AG04450 (cell line): Measurements from ENCODE around the gene TRIM44. TPM values are rescaled to one million over a fixed set of nuclear protein-coding genes. Genes with fewer than 3 reads are reported as not detected.

ENCODE experiments used
- CTCF ChIA-PET: fragments of 300-600, 350-600 bp; formaldehyde crosslinking; extraction: SDS; loops from one replicate; lab custom pipeline; 2022; ENCODE audit warnings: antibody characterized with exemption, inconsistent platforms; lab: Charles Lee
- POLR2A ChIA-PET: fragments of 350-600 bp; formaldehyde crosslinking; extraction: SDS; loops from one replicate; lab custom pipeline; 2021; ENCODE audit warnings: antibody characterized with exemption, inconsistent platforms; lab: Yijun Ruan, JAX
- DNase-seq: peaks from one replicate; pipeline ENCODE4 v3.0.0-alpha.2; 2011; ENCODE audit warnings: low read depth, low spot score
- H3K27ac ChIP-seq: one replicate; pipeline ENCODE4 v1.5.1; 2012; ENCODE audit warnings: low read depth, low read length, control low read depth
- H3K27me3 ChIP-seq: one replicate; pipeline ENCODE4 v1.6.0; 2012; ENCODE audit warnings: low read length; ENCODE audit not compliant: control insufficient read depth, insufficient read depth
- H3K4me3 ChIP-seq: 2 replicates; pipeline ENCODE4 v1.5.1; 2011; ENCODE audit warnings: mild to moderate bottlenecking, low read depth, low read length, control low read depth
- H3K9me3 ChIP-seq: 2 replicates; pipeline ENCODE4 v1.5.1; 2012; ENCODE audit warnings: low read length; ENCODE audit not compliant: control insufficient read depth, insufficient read depth
- polyA plus RNA-seq: library from polyadenylated mRNA; depleted of rRNA; stranded (reverse); fragments of >200 nt; gene quantifications from 2 replicates; pipeline ENCODE4 v1.2.3, GENCODE V29; 2011
- TF ChIP-seq, protein P1 (sequence below): IDR thresholded peaks from 2 replicates; pipeline ENCODE4 v1.5.1; 2011; ENCODE audit warnings: low read depth, low read length, control low read depth, inconsistent platforms

TRIM44 gene
- polyA plus RNA-seq, 1 experiment: 70.7 TPM

DNA sequence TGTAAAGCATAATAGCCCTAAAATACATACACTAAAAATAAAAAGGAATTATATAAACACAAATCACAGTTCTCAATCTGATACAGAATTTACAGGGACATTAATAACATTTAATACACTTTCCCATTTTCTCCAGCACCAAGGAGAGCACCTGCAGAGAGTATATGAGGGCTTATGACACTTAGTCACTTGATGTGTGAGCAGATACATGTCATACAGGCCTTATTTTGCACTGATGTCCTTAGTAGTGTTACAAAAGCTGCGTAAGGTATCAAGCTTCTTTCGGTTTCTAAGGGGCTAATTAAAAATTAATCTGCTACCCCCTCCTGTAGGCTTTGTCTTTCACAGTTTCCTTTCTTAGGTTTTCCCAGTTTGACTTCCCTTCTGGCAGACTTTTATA, 61.3 kb downstream of the TRIM44 start:
- CTCF ChIA-PET: interaction anchor here (1.2 kb wide), 1 partner anchor 98 kb away, joined by 5 read pairs; no protein-coding TSS in a partner anchor

DNA sequence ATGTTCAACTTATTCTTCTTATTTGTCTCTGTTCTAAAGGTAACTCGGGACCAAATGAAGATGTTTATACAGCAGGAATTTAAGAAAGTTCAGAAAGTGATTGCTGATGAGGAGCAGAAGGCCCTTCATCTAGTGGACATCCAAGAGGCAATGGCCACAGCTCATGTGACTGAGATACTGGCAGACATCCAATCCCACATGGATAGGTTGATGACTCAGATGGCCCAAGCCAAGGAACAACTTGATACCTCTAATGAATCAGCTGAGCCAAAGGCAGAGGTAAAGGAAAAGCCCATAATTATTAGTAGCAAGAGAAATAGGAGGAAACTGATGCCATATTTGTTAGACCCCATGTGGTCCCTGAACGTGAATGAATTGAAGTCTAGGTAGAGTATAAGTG, 63.3 kb downstream of the TRIM44 start:
- TF ChIP-seq, protein P1, sequence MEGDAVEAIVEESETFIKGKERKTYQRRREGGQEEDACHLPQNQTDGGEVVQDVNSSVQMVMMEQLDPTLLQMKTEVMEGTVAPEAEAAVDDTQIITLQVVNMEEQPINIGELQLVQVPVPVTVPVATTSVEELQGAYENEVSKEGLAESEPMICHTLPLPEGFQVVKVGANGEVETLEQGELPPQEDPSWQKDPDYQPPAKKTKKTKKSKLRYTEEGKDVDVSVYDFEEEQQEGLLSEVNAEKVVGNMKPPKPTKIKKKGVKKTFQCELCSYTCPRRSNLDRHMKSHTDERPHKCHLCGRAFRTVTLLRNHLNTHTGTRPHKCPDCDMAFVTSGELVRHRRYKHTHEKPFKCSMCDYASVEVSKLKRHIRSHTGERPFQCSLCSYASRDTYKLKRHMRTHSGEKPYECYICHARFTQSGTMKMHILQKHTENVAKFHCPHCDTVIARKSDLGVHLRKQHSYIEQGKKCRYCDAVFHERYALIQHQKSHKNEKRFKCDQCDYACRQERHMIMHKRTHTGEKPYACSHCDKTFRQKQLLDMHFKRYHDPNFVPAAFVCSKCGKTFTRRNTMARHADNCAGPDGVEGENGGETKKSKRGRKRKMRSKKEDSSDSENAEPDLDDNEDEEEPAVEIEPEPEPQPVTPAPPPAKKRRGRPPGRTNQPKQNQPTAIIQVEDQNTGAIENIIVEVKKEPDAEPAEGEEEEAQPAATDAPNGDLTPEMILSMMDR: no peak
- ChIA-PET CTCF (no interaction called here), POLR2A (no interaction called here)
- DNase-seq: peak; percentile 66
- no peak overlapping the region for H3K4me3 ChIP-seq
- no peaks in the 10 kb centered on the region for H3K27me3 ChIP-seq
- no peak overlapping the region for H3K27ac ChIP-seq
- H3K9me3 ChIP-seq: no peaks in the 10 kb centered on the region

More for the DNA sequence above, 61.3 kb downstream of the TRIM44 start:
- DNase-seq: no peak
- Histone ChIP-seq H3K27ac (no peak overlapping the region), H3K9me3 (no peaks in the 10 kb centered on the region), H3K27me3 (no peaks in the 10 kb centered on the region), H3K4me3 (no peak overlapping the region)
- TF ChIP-seq, protein P1: no peak
- POLR2A ChIA-PET: no interaction called here

DNA sequence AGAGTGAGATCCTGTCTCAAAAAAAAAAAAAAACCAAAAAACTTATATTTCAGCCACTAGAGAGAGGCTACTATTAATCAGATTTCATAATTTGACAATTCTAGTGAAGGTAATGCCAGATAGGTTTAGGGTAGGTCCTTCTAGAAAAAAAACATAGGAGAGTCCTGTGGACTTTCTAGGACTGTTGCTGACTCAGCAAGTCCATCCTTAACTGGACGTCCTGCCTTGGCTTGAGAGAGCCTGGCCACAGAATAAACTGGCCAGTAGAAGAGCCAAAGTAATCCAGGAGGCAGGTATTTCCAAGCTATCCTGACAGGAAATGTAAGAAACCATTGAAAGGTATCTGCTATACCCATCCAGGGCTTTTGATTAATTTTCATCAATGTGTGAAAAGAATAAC, 64.6 kb downstream of the TRIM44 start:
- no peak overlapping the region for H3K27ac ChIP-seq
- no peak overlapping the region for H3K4me3 ChIP-seq
- CTCF ChIA-PET: no interaction called here
- no peaks in the 10 kb centered on the region for H3K27me3 ChIP-seq
- DNase-seq: no peak
- no peaks in the 10 kb centered on the region for H3K9me3 ChIP-seq
- POLR2A ChIA-PET: no interaction called here
- TF ChIP-seq, protein P1: no peak

DNA sequence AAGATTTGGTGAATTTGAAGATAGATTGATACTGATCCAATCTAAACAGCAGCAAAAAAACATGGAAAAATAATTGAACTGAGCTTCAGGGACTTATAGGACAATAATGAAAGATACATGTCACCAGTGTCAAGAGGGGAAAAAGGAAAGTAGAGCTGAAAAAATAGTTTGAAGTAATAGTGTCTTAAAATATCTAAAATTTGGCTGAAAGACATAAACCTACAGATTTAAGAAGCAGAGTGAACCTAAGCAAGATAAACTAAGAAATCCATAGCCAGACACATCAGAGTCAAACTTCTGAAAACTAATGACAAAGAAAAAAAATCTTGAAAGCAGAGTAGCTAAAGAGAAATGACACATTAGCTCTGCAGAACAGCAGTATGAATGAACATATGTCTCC, 67.7 kb downstream of the TRIM44 start:
- TF ChIP-seq, protein P1: no peak
- POLR2A ChIA-PET: interaction anchor here (0.6 kb wide), 1 partner anchor 102 kb away, joined by 8 read pairs; no protein-coding TSS in a partner anchor
- H3K4me3 ChIP-seq: no peak overlapping the region
- H3K27me3 ChIP-seq: no peaks in the 10 kb centered on the region
- no peak for DNase-seq
- no peak overlapping the region for H3K27ac ChIP-seq
- CTCF ChIA-PET: no interaction called here
- H3K9me3 ChIP-seq: peaks cover 2% of the 10 kb centered on the region; the same call in 1 of the 2 replicates

DNA sequence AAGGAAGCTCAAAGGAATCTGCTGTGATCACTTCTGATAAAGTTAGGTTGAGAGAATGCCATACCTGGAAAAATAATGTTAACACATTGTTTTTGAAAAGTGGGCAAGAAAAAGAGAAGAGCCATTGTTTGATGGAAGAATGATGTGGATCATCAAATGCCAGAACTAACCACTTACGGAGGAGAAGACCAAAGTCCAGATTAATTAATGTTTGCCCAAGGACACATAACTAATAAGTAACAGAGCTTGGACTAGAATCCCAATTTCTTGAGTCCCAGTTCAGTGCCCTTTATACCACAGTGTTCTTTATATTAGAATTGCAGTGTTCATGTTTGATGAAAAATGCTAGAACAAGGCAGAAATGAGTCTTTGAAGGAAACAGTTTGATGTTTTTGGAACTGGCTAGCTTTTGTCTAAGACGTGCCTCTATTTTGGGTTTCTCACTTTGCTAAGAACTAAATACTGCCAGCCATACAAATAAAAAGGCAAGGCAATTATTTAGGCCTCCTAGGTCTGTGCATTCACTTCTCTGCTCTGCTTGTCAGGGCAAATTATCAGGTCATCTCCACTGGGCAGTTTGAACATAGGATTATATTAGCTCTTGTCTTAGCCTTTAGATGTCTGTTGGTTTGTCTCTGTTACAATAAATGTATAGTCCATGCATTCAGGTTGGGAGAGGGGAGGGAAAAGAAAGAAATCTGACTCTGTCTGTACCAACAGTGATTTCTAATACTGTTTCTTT, 72.3 kb downstream of the TRIM44 start:
- Histone ChIP-seq H3K27me3 (no peaks in the 10 kb centered on the region), H3K27ac (no peak overlapping the region), H3K9me3 (peaks cover 2% of the 10 kb centered on the region; the same call in 1 of the 2 replicates), H3K4me3 (no peak overlapping the region)
- POLR2A ChIA-PET: no interaction called here
- TF ChIP-seq, protein P1: no peak
- CTCF ChIA-PET: interaction anchor here (0.6 to 1.3 kb wide), 2 partner anchors 11 to 87 kb away, joined by 4 to 6 read pairs; no protein-coding TSS in a partner anchor
- no peak for DNase-seq
